IMR-90 (cell line): ENCODE results near the gene SLIT3. TPM values are rescaled to one million over a fixed set of nuclear protein-coding genes. Genes with fewer than 3 reads are reported as not detected.

Experiments used
- ATAC-seq: fragments of 200-7000 bp; cut with Tn5 transposase; 2 replicates; pipeline ENCODE4 v1.9.1; 2020; ENCODE audit warnings: low read depth, mild to moderate bottlenecking, moderate library complexity
- BruUV-seq: library from RNA; stranded (reverse); fragments of 400-500 nt; replicated peaks from 2 replicates; lab custom pipeline; 2021; lab: Mats Ljungman, UMichigan
- CTCF ChIA-PET: fragments of 300-600 bp; formaldehyde crosslinking; extraction: SDS; loops from one replicate; lab custom pipeline; 2021; ENCODE audit warnings: antibody characterized with exemption; lab: Yijun Ruan, JAX
- POLR2A ChIA-PET: fragments of 300-600 bp; sonication (Branson Sonifier 250); formaldehyde crosslinking; loops from one replicate; lab custom pipeline; 2022; ENCODE audit warnings: antibody characterized with exemption; ENCODE audit not compliant: unreplicated experiment; lab: Charles Lee
- DNase-seq: peaks from one replicate; pipeline ENCODE4 v3.0.0; 2013
- H2AFZ ChIP-seq: replicated peaks from 2 replicates; pipeline ENCODE3; 2013; ENCODE audit warnings: low read length, mild to moderate bottlenecking; ENCODE audit not compliant: poor library complexity
- H2AK5ac ChIP-seq: 2 replicates; pipeline ENCODE4 v1.6.1; 2013; ENCODE audit warnings: low read depth, low read length, inconsistent platforms
- H2AK9ac ChIP-seq: replicated peaks from 2 replicates; pipeline ENCODE3; 2013; ENCODE audit warnings: mild to moderate bottlenecking, low read depth, low read length, moderate library complexity; ENCODE audit not compliant: poor library complexity
- H2BK120ac ChIP-seq: 2 replicates; pipeline ENCODE4 v1.6.1; 2013; ENCODE audit warnings: low read depth, low read length, inconsistent platforms
- H2BK15ac ChIP-seq: 3 replicates; pipeline ENCODE4 v1.6.1; 2013; ENCODE audit warnings: low read depth, low read length, inconsistent platforms
- H2BK20ac ChIP-seq: 2 replicates; pipeline ENCODE4 v1.6.1; 2013; ENCODE audit warnings: low read depth, mild to moderate bottlenecking, inconsistent platforms, low read length, moderate library complexity
- H2BK5ac ChIP-seq: 2 replicates; pipeline ENCODE4 v1.6.1; 2013; ENCODE audit warnings: mild to moderate bottlenecking, low read depth, low read length, inconsistent platforms; ENCODE audit not compliant: poor library complexity, severe bottlenecking
- H3K14ac ChIP-seq: replicated peaks from 2 replicates; pipeline ENCODE4 v1.6.1; 2013; ENCODE audit warnings: low read depth, low read length, inconsistent platforms
- H3K18ac ChIP-seq: 2 replicates; pipeline ENCODE4 v1.6.1; 2013; ENCODE audit warnings: low read depth, low read length, control low read depth
- H3K23ac ChIP-seq: 2 replicates; pipeline ENCODE4 v1.6.1; 2013; ENCODE audit warnings: low read depth, low read length, inconsistent platforms
- H3K27ac ChIP-seq: 2 replicates; pipeline ENCODE4 v1.5.1; 2013; ENCODE audit warnings: mild to moderate bottlenecking, control low read depth, low read length; ENCODE audit not compliant: insufficient read depth
- H3K27me3 ChIP-seq: 2 replicates; pipeline ENCODE4 v1.6.1; 2013; ENCODE audit warnings: low read length; ENCODE audit not compliant: control insufficient read depth, insufficient read depth
- H3K36me3 ChIP-seq: 2 replicates; pipeline ENCODE4 v1.6.1; 2013; ENCODE audit warnings: low read length, mixed read lengths; ENCODE audit not compliant: control insufficient read depth, insufficient read depth
- H3K4ac ChIP-seq: 2 replicates; pipeline ENCODE4 v1.6.1; 2013; ENCODE audit warnings: low read depth, low read length, inconsistent platforms
- H3K4me1 ChIP-seq: 2 replicates; pipeline ENCODE4 v1.6.1; 2013; ENCODE audit warnings: low read length, mixed read lengths; ENCODE audit not compliant: control insufficient read depth, insufficient read depth
- H3K4me2 ChIP-seq: 2 replicates; pipeline ENCODE4 v1.6.1; 2013; ENCODE audit warnings: low read depth, mild to moderate bottlenecking, control low read depth, low read length, moderate library complexity
- H3K4me3 ChIP-seq: 2 replicates; pipeline ENCODE4 v1.5.1; 2013; ENCODE audit warnings: low read depth, mild to moderate bottlenecking, control low read depth, low read length, moderate library complexity; ENCODE audit not compliant: insufficient read depth
- H3K56ac ChIP-seq: 2 replicates; pipeline ENCODE4 v1.6.1; 2013; ENCODE audit warnings: low read length, inconsistent platforms; ENCODE audit not compliant: insufficient read depth; ENCODE audit errors: extremely low read depth
- H3K79me1 ChIP-seq, 2 experiments: 2 replicates each; pipeline ENCODE4 v1.6.1; 2013; ENCODE audit warnings: low read length in 2 of 2, inconsistent platforms in 1 of 2, low read depth in 1 of 2
- H3K9ac ChIP-seq: 2 replicates; pipeline ENCODE4 v1.6.1; 2013; ENCODE audit warnings: low read depth, low read length, control low read depth
- H3K9me1 ChIP-seq: 2 replicates; pipeline ENCODE4 v1.6.1; 2013; ENCODE audit warnings: low read length, inconsistent platforms; ENCODE audit not compliant: insufficient read depth
- H3K9me3 ChIP-seq: 2 replicates; pipeline ENCODE4 v1.6.1; 2013; ENCODE audit warnings: low read length; ENCODE audit not compliant: control insufficient read depth, insufficient read depth
- H4K20me1 ChIP-seq: 2 replicates; pipeline ENCODE4 v1.6.1; 2013; ENCODE audit warnings: low read length, inconsistent platforms; ENCODE audit not compliant: insufficient read depth
- H4K5ac ChIP-seq: 2 replicates; pipeline ENCODE4 v1.6.1; 2013; ENCODE audit warnings: mild to moderate bottlenecking, low read depth, low read length, control low read depth
- H4K8ac ChIP-seq, 2 experiments: 2 replicates each; pipeline ENCODE4 v1.6.1; 2013; ENCODE audit warnings: low read depth in 2 of 2, low read length in 2 of 2, control low read depth in 1 of 2, inconsistent platforms in 1 of 2
- H4K91ac ChIP-seq: 2 replicates; pipeline ENCODE4 v1.6.1; 2013; ENCODE audit warnings: low read depth, low read length, inconsistent platforms; ENCODE audit not compliant: insufficient read depth
- BHLHE40 ChIP-seq: fragments of 150-350 bp; IDR thresholded peaks from 2 replicates; pipeline ENCODE4 v1.6.1; 2016; ENCODE audit warnings: mild to moderate bottlenecking, low read depth, low read length
- CEBPB ChIP-seq: IDR thresholded peaks from 2 replicates; pipeline ENCODE4 v1.6.1; 2012; ENCODE audit warnings: low read depth, low read length, improper control_type of control experiment
- CHD1 ChIP-seq: IDR thresholded peaks from 2 replicates; pipeline ENCODE4 v1.6.1; 2012; ENCODE audit warnings: low read depth, low read length, improper control_type of control experiment
- FOS ChIP-seq: fragments of 150-350 bp; IDR thresholded peaks from 2 replicates; pipeline ENCODE4 v1.6.1; 2016; ENCODE audit warnings: low read depth, low read length
- MAFK ChIP-seq: IDR thresholded peaks from 2 replicates; pipeline ENCODE4 v1.6.1; 2012; ENCODE audit warnings: low read depth, low read length, improper control_type of control experiment
- MAZ ChIP-seq: IDR thresholded peaks from 2 replicates; pipeline ENCODE4 v1.6.1; 2012; ENCODE audit warnings: low read depth, mild to moderate bottlenecking, low read length, improper control_type of control experiment, moderate library complexity, borderline replicate concordance
- MXI1 ChIP-seq: IDR thresholded peaks from 2 replicates; pipeline ENCODE4 v1.6.1; 2012; ENCODE audit warnings: low read depth, mild to moderate bottlenecking, low read length, moderate library complexity, borderline replicate concordance
- NFE2L2 ChIP-seq: fragments of 150-350 bp; IDR thresholded peaks from 2 replicates; pipeline ENCODE4 v1.6.1; 2016; ENCODE audit warnings: low read depth, mild to moderate bottlenecking, low read length
- POLR2A ChIP-seq: IDR thresholded peaks from 2 replicates; pipeline ENCODE4 v1.6.1; 2012; ENCODE audit warnings: mild to moderate bottlenecking, low read depth, low read length
- RAD21 ChIP-seq: IDR thresholded peaks from 2 replicates; pipeline ENCODE4 v1.6.1; 2012; ENCODE audit warnings: low read length, improper control_type of control experiment
- RCOR1 ChIP-seq: IDR thresholded peaks from 2 replicates; pipeline ENCODE4 v1.6.1; 2012; ENCODE audit warnings: mild to moderate bottlenecking, low read length, improper control_type of control experiment; ENCODE audit not compliant: insufficient replicate concordance
- RFX5 ChIP-seq: IDR thresholded peaks from 2 replicates; pipeline ENCODE4 v1.8.0; 2012; ENCODE audit warnings: low read depth, mild to moderate bottlenecking, low read length, moderate library complexity
- SMC3 ChIP-seq: fragments of 150-350 bp; IDR thresholded peaks from 2 replicates; pipeline ENCODE4 v1.6.1; 2016; ENCODE audit warnings: low read depth, mild to moderate bottlenecking, antibody characterized with exemption, low read length, moderate library complexity
- USF2 ChIP-seq: fragments of 150-350 bp; IDR thresholded peaks from 2 replicates; pipeline ENCODE4 v1.6.1; 2017; ENCODE audit warnings: mild to moderate bottlenecking, antibody characterized with exemption, low read length, low read depth
- WGBS, 2 experiments: methylation state at CpG; one replicate each; pipeline versions ENCODE4 v1.1.5 to v1.1.7; 2013; ENCODE audit warnings: missing lambda C conversion rate in 2 of 2; ENCODE audit not compliant: insufficient read length in 1 of 2; ENCODE audit errors: extremely low coverage in 2 of 2; 5-methylcytosine and 5-hydroxymethylcytosine counted together
- dilution Hi-C: fragments of 300-500 bp; cut with HindIII; formaldehyde crosslinking; loops from one replicate; pipeline ENCODE4 v1.14.3; 2018; ENCODE audit warnings: low sequenced_read_pairs; ENCODE audit not compliant: unreplicated experiment
- in situ Hi-C: fragments of 300-500 bp; cut with MboI; formaldehyde crosslinking; loops from 3 replicates; pipeline ENCODE4 v1.14.3; 2019; ENCODE audit warnings: low sequenced_read_pairs, inconsistent platforms, mixed read lengths
- intact Hi-C: fragments of 100-400 bp; cut with micrococcal nuclease; formaldehyde crosslinking; loops from 2 replicates; pipeline ENCODE4 v1.10.0; 2022
- polyA plus RNA-seq, 3 experiments: library from polyadenylated mRNA; depleted of rRNA; stranded (reverse); fragments of >200 nt; gene quantifications; 2 replicates each; pipeline ENCODE4 v1.2.3, GENCODE V29; 2012; ENCODE audit warnings: low replicate concordance in 1 of 3
- total RNA-seq: library from RNA; depleted of rRNA; stranded (reverse); fragments of >200 nt; gene quantifications from 2 replicates; pipeline ENCODE4 v1.2.3, GENCODE V29; 2012
- TF ChIP-seq, protein P1 (sequence below): fragments of 150-350 bp; IDR thresholded peaks from 2 replicates; pipeline ENCODE4 v1.6.1; 2016; ENCODE audit warnings: low read depth, mild to moderate bottlenecking, low read length, moderate library complexity, borderline replicate concordance
- TF ChIP-seq, protein P2 (sequence below): conservative IDR thresholded peaks from 2 replicates; pipeline ENCODE4 v1.5.1; 2012; ENCODE audit warnings: mild to moderate bottlenecking, low read depth, low read length, improper control_type of control experiment

SLIT3 gene
- total and polyA plus RNA-seq, 2 of the 4 experiments (the other 2 are of a cell fraction) = 0.18 to 0.50 TPM

GRCh38 chr5:168916852-168917251 lies 384.1 kb downstream of the SLIT3 start:
- Histone ChIP-seq H3K4me1 (no peaks in the 10 kb centered on the region), H3K27me3 (no peaks in the 10 kb centered on the region), H4K20me1 (no peaks in the 10 kb centered on the region), H3K18ac (no peak overlapping the region), H2AFZ (no peak overlapping the region), H4K8ac (no peak overlapping the region), H3K4me2 (no peak overlapping the region), H3K56ac (no peak overlapping the region), H3K27ac (no peak overlapping the region), H2AK9ac (no peak overlapping the region), H3K4me3 (no peak overlapping the region), H4K5ac (no peak overlapping the region), H3K9ac (no peak overlapping the region), H3K23ac (no peak overlapping the region), H3K9me3 (no peaks in the 10 kb centered on the region), H2BK20ac (no peak overlapping the region), H2AK5ac (no peak overlapping the region), H3K14ac (no peak overlapping the region), H3K4ac (no peak overlapping the region), H3K9me1 (no peaks in the 10 kb centered on the region), H4K91ac (no peak overlapping the region), H3K79me1 (no peaks in the 10 kb centered on the region), H2BK15ac (no peak overlapping the region), H2BK5ac (no peak overlapping the region), H2BK120ac (no peak overlapping the region), H3K36me3 (no peaks in the 10 kb centered on the region)
- TF ChIP-seq MXI1 (no peak), RAD21 (no peak), SMC3 (no peak), POLR2A (no peak), MAFK (no peak), RFX5 (no peak), NFE2L2 (no peak), USF2 (no peak), BHLHE40 (no peak), MAZ (no peak), CHD1 (no peak), RCOR1 (no peak), CEBPB (no peak), FOS (no peak)
- TF ChIP-seq, protein P1, sequence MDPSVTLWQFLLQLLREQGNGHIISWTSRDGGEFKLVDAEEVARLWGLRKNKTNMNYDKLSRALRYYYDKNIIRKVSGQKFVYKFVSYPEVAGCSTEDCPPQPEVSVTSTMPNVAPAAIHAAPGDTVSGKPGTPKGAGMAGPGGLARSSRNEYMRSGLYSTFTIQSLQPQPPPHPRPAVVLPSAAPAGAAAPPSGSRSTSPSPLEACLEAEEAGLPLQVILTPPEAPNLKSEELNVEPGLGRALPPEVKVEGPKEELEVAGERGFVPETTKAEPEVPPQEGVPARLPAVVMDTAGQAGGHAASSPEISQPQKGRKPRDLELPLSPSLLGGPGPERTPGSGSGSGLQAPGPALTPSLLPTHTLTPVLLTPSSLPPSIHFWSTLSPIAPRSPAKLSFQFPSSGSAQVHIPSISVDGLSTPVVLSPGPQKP = no peak
- TF ChIP-seq, protein P2, sequence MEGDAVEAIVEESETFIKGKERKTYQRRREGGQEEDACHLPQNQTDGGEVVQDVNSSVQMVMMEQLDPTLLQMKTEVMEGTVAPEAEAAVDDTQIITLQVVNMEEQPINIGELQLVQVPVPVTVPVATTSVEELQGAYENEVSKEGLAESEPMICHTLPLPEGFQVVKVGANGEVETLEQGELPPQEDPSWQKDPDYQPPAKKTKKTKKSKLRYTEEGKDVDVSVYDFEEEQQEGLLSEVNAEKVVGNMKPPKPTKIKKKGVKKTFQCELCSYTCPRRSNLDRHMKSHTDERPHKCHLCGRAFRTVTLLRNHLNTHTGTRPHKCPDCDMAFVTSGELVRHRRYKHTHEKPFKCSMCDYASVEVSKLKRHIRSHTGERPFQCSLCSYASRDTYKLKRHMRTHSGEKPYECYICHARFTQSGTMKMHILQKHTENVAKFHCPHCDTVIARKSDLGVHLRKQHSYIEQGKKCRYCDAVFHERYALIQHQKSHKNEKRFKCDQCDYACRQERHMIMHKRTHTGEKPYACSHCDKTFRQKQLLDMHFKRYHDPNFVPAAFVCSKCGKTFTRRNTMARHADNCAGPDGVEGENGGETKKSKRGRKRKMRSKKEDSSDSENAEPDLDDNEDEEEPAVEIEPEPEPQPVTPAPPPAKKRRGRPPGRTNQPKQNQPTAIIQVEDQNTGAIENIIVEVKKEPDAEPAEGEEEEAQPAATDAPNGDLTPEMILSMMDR = no peak
- ChIA-PET CTCF (no interaction called here), POLR2A (no interaction called here)
- dilution Hi-C loops = no loop called here
- in situ Hi-C loops = no loop called here
- intact Hi-C loops = no loop called here
- ATAC-seq (no peak), DNase-seq (no peak)
- BruUV-seq = no TSS peak
- WGBS, 2 experiments = no CpG with 5 or more reads among the region's 6 CpGs
